Measurements from ENCODE around the gene TEX48. TPM values are rescaled to one million over a fixed set of nuclear protein-coding genes. Genes with fewer than 3 reads are reported as not detected.

The TEX48 gene
- not detected for total RNA-seq
- long read RNA-seq = 0 reads

GRCh38 chr9:114681594-114682332 is at the start of gene TEX48:
Gene TEX48 (minus strand): TSS chr9:114682192. CDS start chr9:114671723, 10,469 bp downstream.
- intact Hi-C loops (cut with DNase I) = loop anchor here (5.0 kb wide), 1 partner anchor 331 kb away; no protein-coding TSS in a partner anchor
- peak; percentile 59 for ATAC-seq
- DNase-seq (ENCODE audit: missing footprints) = no peak

- no peak for ATAC-seq
- intact Hi-C loops (cut with DNase I) = no loop called here
- no peak for DNase-seq (ENCODE audit: missing footprints)
These were observed 49.7 kb upstream of the TEX48 start for GRCh38 chr9:114731701-114732100.

- DNase-seq (ENCODE audit: missing footprints) (no peak), ATAC-seq (no peak)
- intact Hi-C loops (cut with DNase I) = no loop called here
These were observed 47.7 kb upstream of the TEX48 start for GRCh38 chr9:114729706-114730105.

DNA sequence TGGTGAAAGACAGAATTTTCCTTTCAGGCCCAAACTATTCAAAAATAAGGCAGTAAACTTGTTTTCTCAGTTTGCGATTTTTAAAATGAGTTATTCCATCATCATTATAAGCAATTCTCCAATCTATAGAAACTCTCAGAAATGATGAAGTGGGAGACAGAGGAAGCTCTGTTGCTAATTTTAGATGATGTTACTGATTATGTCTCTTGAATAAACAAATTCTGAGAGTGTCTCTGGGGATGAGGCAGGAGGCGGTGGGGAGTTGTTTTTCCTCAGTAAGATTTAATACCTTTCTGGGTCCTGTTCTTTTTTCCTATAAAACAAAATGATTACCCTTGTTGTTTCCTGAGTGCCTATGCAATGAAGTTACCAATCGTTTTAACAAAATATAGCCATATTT is 43.9 kb upstream of the TEX48 start:
- intact Hi-C loops (cut with DNase I) = no loop called here
- no peak for ATAC-seq
- no peak for DNase-seq (ENCODE audit: missing footprints)

- DNase-seq (ENCODE audit: missing footprints) (no peak), ATAC-seq (no peak)
- intact Hi-C loops (cut with DNase I) = no loop called here
These were observed 42.8 kb upstream of the TEX48 start for GRCh38 chr9:114724744-114725143.

GRCh38 chr9:114723931-114724330 is 41.9 kb upstream of the TEX48 start:
- no peak for DNase-seq (ENCODE audit: missing footprints)
- no peak for ATAC-seq
- intact Hi-C loops (cut with DNase I) = no loop called here

DNA sequence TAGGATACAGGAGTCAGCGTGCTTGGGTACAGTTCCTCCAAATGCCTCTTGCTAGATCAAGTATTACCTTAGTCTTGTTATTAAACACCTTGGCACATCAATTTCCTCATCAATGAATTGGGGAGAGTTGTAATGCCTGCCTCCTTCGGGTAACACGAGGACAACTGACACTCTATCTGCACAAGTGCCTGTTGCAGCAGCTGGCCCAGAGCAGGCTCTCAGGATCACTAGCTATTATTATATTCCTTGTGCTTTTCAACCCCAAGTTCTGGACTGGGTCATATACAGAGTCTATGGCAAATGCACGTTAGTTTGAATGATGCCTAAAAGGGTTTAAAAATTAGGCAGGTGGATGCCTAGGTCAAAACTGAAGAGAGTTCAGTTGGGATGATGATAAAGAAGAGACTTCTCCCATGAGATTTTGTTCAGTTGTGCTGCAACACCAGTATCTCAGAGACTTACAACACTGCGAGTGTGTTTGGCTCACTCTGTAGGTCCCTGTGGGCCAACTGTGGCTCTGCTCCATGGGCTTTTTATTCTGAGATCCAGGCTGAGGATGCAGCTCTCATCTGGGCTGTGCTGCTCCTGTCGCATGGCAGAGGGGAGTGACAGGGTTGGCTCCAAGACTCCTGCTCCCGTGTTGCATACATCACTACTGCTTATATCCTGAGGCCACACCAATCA is 41.1 kb upstream of the TEX48 start:
- DNase-seq (ENCODE audit: missing footprints) (no peak), ATAC-seq (peak; percentile 50)
- intact Hi-C loops (cut with DNase I) = no loop called here

GRCh38 chr9:114722081-114722621 is 40.2 kb upstream of the TEX48 start:
- ATAC-seq (no peak), DNase-seq (ENCODE audit: missing footprints) (no peak)
- intact Hi-C loops (cut with DNase I) = no loop called here

DNA sequence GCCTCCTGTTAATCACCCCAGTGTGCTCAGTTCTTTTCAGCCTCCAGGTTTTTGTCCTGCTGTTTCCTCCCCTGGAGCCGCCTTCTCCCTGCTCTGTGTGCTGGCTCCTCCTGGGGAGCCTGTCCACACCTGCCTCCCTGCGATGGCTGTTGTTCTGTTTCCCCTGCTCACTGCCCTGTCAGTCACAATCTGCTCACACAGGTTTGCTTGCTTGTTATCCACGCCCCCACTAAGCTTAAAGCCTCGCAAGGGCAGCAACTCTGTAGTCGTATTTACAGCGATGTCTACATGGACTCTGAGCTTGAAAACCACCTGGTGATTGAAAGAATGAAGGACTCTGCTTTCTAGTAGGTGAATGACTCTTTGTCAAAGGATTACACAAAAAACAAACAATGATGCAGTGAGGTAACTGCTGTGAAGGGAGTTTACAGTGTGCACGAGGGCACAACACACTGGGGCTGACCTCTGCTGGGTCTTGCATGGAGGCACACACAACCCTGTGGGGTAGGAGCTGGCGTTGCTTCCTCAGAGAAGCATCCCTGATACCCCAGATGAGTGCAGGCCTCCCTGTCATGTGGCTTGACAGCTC is 39.6 kb upstream of the TEX48 start:
- DNase-seq (ENCODE audit: missing footprints) (no peak), ATAC-seq (no peak)
- intact Hi-C loops (cut with DNase I) = no loop called here

GRCh38 chr9:114720086-114720676 is 38.2 kb upstream of the TEX48 start:
- DNase-seq (ENCODE audit: missing footprints) = no peak
- no peak for ATAC-seq
- intact Hi-C loops (cut with DNase I) = no loop called here

- ATAC-seq (no peak), DNase-seq (ENCODE audit: missing footprints) (no peak)
- intact Hi-C loops (cut with DNase I) = no loop called here
These were observed 37.3 kb upstream of the TEX48 start for GRCh38 chr9:114719290-114719689.

DNA sequence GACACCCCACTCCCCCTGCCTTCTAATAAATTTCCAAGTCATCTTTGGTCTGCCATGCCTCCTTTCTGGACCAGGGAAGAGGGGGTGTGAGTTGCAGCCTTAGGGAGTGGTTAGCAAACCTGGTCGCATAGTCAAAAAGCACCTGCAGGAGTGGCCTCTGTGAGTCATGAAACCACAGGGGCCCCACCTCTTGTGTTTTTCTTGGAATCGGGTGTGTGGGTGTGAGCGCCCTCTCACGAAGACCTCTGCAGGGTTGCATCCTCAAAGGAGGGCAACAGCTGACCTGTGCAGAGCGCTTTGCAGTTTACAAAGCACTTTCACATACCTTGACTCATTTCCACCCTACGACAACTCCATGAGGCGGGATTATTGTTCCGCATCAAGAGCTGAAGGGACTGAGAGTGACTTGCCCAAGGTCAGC is 36.8 kb upstream of the TEX48 start:
- DNase-seq (ENCODE audit: missing footprints) (no peak), ATAC-seq (no peak)
- intact Hi-C loops (cut with DNase I) = no loop called here

- DNase-seq (ENCODE audit: missing footprints) (no peak), ATAC-seq (no peak)
- intact Hi-C loops (cut with DNase I) = no loop called here
These were observed 36.0 kb upstream of the TEX48 start for GRCh38 chr9:114717908-114718486.

DNA sequence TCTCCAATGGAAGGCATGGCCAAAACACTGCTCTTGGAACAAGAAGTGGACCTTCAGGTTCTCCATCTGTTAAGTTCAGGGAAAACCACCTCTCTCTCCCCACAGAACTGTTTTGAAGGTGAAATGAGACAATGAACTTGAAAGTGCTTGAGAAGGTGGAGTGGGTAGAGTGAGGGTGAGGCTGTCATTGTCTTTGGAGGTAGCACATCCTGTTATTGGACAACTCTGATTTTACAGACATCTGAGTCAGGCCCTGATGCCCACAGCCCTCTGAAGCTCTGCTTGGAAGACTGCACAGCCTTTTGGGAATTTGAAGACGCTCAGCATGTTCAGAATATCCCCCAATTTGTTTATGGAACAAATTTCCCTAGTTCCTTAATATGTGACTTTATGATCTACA is 27.6 kb upstream of the TEX48 start:
- DNase-seq (ENCODE audit: missing footprints) (no peak), ATAC-seq (no peak)
- intact Hi-C loops (cut with DNase I) = no loop called here

GRCh38 chr9:114706711-114707110 is 24.7 kb upstream of the TEX48 start:
- ATAC-seq (no peak), DNase-seq (ENCODE audit: missing footprints) (no peak)
- intact Hi-C loops (cut with DNase I) = no loop called here

DNA sequence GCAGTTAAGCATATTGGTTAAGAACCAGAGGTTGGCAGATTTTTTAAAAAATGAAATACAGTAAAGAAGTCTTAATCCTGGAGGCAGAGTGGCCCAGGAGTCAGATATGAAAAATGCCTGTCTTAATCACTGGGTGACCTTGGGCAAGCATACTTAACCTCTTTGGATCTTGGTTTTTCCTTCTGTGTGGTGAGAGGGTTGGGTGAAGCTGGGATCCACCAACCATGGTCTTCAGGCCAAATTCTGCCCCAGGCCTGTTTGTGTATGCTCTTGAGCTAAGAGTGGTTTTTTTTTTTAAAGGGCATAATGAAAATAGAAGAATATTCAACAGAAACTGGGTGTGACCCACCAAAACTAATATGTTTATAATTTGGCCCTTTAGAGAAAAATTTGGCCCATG is 20.0 kb upstream of the TEX48 start:
- ATAC-seq = no peak
- no peak for DNase-seq (ENCODE audit: missing footprints)
- intact Hi-C loops (cut with DNase I) = no loop called here

GRCh38 chr9:114697951-114698351 is 16.0 kb upstream of the TEX48 start:
- intact Hi-C loops (cut with DNase I) = no loop called here
- no peak for DNase-seq (ENCODE audit: missing footprints)
- no peak for ATAC-seq

GRCh38 chr9:114696814-114697544 is 15.0 kb upstream of the TEX48 start:
- no peak for DNase-seq (ENCODE audit: missing footprints)
- intact Hi-C loops (cut with DNase I) = no loop called here
- no peak for ATAC-seq
